Cardiac fibroblast (primary cell): ENCODE data around the gene THAP5.

Experiments used
- DNase-seq, 2 donors: peaks; one replicate each; pipeline versions ENCODE4 v3.0.0 to v3.0.0-alpha.2; 2010; ENCODE audit warnings: low read depth in 2 of 2
- H3K4me3 ChIP-seq, 2 donors: replicated peaks in 1 of 2; 1 replicate in 1 of 2; 2 replicates in 1 of 2; pipeline ENCODE4 v1.5.1; 2011; ENCODE audit warnings: low read depth in 2 of 2, low read length in 2 of 2, mild to moderate bottlenecking in 2 of 2, moderate library complexity in 1 of 2
- CTCF ChIP-seq: IDR thresholded peaks from one replicate; pipeline ENCODE4 v1.5.1; 2011; ENCODE audit warnings: low read depth, mild to moderate bottlenecking, low read length, inconsistent platforms

THAP5 gene

GRCh38 chr7:108609643-108610042 lies 40.1 kb upstream of the THAP5 start:
- TF ChIP-seq CTCF = no peak

GRCh38 chr7:108605559-108606201 lies 36.2 kb upstream of the THAP5 start:
- no peak for TF ChIP-seq CTCF
- DNase-seq = no peak
- no peak overlapping the region for H3K4me3 ChIP-seq

More at GRCh38 chr7:108609643-108610042, 40.1 kb upstream of the THAP5 start:
- no peak overlapping the region for H3K4me3 ChIP-seq
- no peak for DNase-seq

GRCh38 chr7:108604307-108605077 lies 35.0 kb upstream of the THAP5 start:
- no peak for DNase-seq
- no peak for TF ChIP-seq CTCF
- H3K4me3 ChIP-seq = no peak overlapping the region

GRCh38 chr7:108603656-108604306 lies 34.3 kb upstream of the THAP5 start:
- no peak overlapping the region for H3K4me3 ChIP-seq
- DNase-seq = no peak
- no peak for TF ChIP-seq CTCF

- no peak for DNase-seq
- H3K4me3 ChIP-seq = no peak overlapping the region
- TF ChIP-seq CTCF = no peak
These were observed 30.9 kb upstream of the THAP5 start for GRCh38 chr7:108600399-108600798.

- TF ChIP-seq CTCF = no peak
- DNase-seq = no peak
- H3K4me3 ChIP-seq = no peak overlapping the region
These were observed 29.5 kb upstream of the THAP5 start for GRCh38 chr7:108598914-108599580.
